ENCODE data around the gene SORCS2. TPM values are rescaled to one million over a fixed set of nuclear protein-coding genes. Genes with fewer than 3 reads are reported as not detected.

SORCS2 gene
- total and polyA plus RNA-seq, 2 experiments from 2014 or later, result 0.92 to 6.9 TPM

DNA sequence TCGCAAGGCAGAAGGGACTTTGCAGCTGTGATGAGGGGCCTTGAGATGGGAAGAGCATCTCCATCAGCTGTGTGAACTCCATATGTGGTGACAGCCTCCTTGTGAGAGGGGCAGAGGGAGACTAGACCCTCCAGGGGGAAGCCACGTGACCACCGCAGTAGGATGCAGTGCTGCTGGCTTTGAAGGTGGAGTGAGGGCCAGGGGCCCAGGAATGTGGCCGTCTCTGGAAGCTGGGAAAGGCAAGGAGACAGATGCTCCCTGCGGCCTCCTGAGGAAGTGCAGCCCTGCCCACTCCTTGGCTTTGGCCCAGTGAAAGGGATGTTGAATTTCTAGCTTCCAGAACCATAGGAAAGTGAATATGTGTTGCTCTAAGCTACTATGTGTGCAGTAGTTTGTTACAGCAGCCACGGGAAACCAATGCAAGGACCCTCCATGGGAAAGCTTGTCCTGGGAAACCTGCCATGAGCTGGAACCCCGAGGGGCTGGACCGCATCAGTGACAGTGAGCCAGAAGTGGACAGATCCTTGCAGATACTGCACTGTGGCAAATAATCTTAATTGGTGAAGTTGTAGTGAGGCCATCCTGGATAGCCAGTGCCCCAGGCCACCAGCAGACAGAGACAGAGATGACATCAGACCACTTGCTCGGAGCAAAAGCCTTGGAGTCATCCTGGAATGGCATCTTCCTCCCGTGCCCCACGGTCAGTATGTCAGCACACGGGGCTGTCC is 35.4 kb upstream of the SORCS2 start:
- DNase-seq (ENCODE audit: low read depth in 1 of 2, low spot score in 1 of 2), result peak; percentile 53 to 61
- Histone ChIP-seq H3K4me3 (no peak overlapping the region), H3K27ac (no peak overlapping the region), H3K4me1 (ENCODE audit: low read depth) (no peaks in the 10 kb centered on the region), H3K27me3 (no peaks in the 10 kb centered on the region), H3K9me3 (ENCODE audit: low read depth) (no peaks in the 10 kb centered on the region), H3K36me3 (no peaks in the 10 kb centered on the region)
- TF ChIP-seq, protein P1, sequence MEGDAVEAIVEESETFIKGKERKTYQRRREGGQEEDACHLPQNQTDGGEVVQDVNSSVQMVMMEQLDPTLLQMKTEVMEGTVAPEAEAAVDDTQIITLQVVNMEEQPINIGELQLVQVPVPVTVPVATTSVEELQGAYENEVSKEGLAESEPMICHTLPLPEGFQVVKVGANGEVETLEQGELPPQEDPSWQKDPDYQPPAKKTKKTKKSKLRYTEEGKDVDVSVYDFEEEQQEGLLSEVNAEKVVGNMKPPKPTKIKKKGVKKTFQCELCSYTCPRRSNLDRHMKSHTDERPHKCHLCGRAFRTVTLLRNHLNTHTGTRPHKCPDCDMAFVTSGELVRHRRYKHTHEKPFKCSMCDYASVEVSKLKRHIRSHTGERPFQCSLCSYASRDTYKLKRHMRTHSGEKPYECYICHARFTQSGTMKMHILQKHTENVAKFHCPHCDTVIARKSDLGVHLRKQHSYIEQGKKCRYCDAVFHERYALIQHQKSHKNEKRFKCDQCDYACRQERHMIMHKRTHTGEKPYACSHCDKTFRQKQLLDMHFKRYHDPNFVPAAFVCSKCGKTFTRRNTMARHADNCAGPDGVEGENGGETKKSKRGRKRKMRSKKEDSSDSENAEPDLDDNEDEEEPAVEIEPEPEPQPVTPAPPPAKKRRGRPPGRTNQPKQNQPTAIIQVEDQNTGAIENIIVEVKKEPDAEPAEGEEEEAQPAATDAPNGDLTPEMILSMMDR (IDR thresholded peaks at IDR 0.05; ENCODE audit: low read depth, low read length), result peak; percentile 81

DNA sequence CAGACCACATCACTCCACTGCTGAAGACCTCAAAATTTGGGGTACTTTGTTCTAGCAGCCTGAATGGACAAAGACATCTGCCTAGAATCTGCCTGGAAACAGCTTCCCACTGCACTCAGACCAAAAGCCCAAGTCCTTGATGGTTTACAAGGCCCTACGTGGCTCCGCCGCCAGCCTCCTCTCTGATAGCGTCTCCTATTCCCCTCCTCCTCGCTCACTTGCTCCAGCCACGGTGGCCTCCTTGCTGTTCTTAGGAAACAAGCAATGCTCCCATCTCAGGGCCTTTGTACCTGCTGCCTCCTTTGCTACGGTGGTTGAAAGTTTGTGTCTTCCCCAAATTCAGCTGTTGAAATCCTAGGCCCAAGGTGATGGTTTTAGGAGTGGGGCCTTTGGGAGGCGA is 34.7 kb upstream of the SORCS2 start:
- Histone ChIP-seq H3K27me3 (no peaks in the 10 kb centered on the region), H3K27ac (no peak overlapping the region), H3K4me1 (ENCODE audit: low read depth) (no peaks in the 10 kb centered on the region), H3K4me3 (no peak overlapping the region), H3K9me3 (ENCODE audit: low read depth) (no peaks in the 10 kb centered on the region), H3K36me3 (no peaks in the 10 kb centered on the region)
- no peak for DNase-seq (ENCODE audit: low read depth in 1 of 2, low spot score in 1 of 2)
- TF ChIP-seq, protein P1 (IDR thresholded peaks at IDR 0.05; ENCODE audit: low read depth, low read length), result no peak

GRCh38 chr4:7158081-7158750 is 34.1 kb upstream of the SORCS2 start:
- Histone ChIP-seq H3K27me3 (no peaks in the 10 kb centered on the region), H3K36me3 (no peaks in the 10 kb centered on the region), H3K4me3 (no peak overlapping the region), H3K27ac (no peak overlapping the region), H3K9me3 (ENCODE audit: low read depth) (no peaks in the 10 kb centered on the region), H3K4me1 (ENCODE audit: low read depth) (no peaks in the 10 kb centered on the region)
- DNase-seq (ENCODE audit: low read depth in 1 of 2, low spot score in 1 of 2), result no peak
- TF ChIP-seq, protein P1 (IDR thresholded peaks at IDR 0.05; ENCODE audit: low read depth, low read length), result no peak

- Histone ChIP-seq H3K4me3 (no peak overlapping the region), H3K36me3 (no peaks in the 10 kb centered on the region), H3K4me1 (ENCODE audit: low read depth) (no peaks in the 10 kb centered on the region), H3K27ac (no peak overlapping the region), H3K27me3 (no peaks in the 10 kb centered on the region), H3K9me3 (ENCODE audit: low read depth) (no peaks in the 10 kb centered on the region)
- DNase-seq (ENCODE audit: low read depth in 1 of 2, low spot score in 1 of 2), result no peak
- TF ChIP-seq, protein P1 (IDR thresholded peaks at IDR 0.05; ENCODE audit: low read depth, low read length), result no peak
Observed at GRCh38 chr4:7158991-7159390, 33.3 kb upstream of the SORCS2 start.

DNA sequence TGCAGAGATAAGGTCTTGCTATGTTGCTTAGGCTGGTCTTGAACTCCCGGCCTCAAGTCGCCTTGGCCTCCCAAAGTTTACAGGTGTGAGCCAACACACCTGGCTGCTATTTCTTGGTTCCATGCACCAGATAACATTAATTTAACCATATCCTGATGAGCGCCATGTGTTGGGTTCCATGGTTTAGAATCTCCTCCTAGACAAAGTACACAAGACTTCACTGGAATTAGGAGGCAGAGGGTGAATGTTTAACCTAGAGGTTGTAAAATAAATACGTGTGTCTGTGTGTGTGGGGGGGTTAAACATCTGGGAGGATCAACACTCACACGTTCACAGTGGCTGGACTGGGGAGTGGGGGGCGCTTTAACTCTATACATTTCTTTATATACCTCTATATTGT is 32.4 kb upstream of the SORCS2 start:
- DNase-seq (ENCODE audit: low read depth in 1 of 2, low spot score in 1 of 2), result no peak
- no peaks in the 10 kb centered on the region for H3K4me1 ChIP-seq (ENCODE audit: low read depth)
- TF ChIP-seq, protein P1 (IDR thresholded peaks at IDR 0.05; ENCODE audit: low read depth, low read length), result no peak
- no peaks in the 10 kb centered on the region for H3K27me3 ChIP-seq
- no peak overlapping the region for H3K4me3 ChIP-seq
- H3K36me3 ChIP-seq, result no peaks in the 10 kb centered on the region
- H3K9me3 ChIP-seq (ENCODE audit: low read depth), result no peaks in the 10 kb centered on the region
- H3K27ac ChIP-seq, result no peak overlapping the region

Measured in cardiac muscle cell (in vitro differentiated cells and primary cell).